PC-3 (cell line): Measurements from ENCODE around the gene PTPRA.

ENCODE experiments used
- CTCF ChIP-seq: fragments of 300-600 bp; sonication (generic); conservative IDR thresholded peaks from 2 replicates; pipeline ENCODE4 v1.5.1; 2017; ENCODE audit warnings: antibody characterized with exemption, low read depth, mild to moderate bottlenecking, low read length
- EZH2 ChIP-seq: fragments of 300-600 bp; sonication (generic); IDR thresholded peaks from one replicate; pipeline ENCODE4 v1.6.1; 2017; ENCODE audit warnings: antibody characterized with exemption, mild to moderate bottlenecking, low read length; ENCODE audit not compliant: unreplicated experiment

DNA sequence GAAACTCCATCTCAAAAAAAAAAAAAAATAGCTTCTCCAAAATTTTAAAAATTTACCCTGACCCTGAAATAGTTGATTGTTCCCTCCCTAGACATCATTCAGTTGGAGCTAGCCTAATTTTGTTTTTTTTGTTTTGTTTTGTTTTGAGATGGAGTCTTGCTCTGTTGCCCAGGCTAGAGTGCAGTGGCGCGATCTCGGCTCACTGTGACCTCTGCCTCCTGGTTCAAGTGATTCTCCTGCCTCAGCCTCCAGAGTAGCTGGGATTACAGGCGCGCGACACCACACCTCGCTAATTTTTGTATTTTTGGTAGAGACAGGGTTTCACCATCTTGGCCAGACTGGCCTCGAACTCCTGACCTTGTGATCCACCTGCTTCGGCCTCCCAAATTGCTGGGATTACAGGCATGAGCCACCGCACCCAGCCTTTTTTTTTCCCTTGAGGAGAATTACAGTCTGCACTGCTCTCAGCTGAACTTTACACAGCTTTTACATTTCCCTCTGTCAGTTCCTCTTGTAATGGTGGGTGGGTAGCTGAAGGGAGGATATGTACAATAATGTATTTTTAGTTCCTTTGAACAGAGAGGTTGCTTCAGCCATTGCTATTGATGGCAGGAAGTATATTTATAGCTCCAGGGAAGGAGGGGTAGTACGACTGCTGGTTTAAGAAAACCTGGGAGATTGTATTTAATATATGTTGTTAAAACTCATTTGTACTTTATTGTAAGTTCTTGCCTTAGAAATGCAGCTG lies 27.7 kb downstream of the PTPRA start:
- TF ChIP-seq EZH2: no peak
- TF ChIP-seq CTCF: no peak
